HepG2 (cell line): ENCODE results near the gene C2CD2. TPM values are rescaled to one million over a fixed set of nuclear protein-coding genes. Genes with fewer than 3 reads are reported as not detected.

ENCODE experiments used
- CBX5 ChIP-seq: sonication (generic); formaldehyde crosslinking; IDR thresholded peaks from 2 replicates; pipeline ENCODE4 v1.4.0; 2020; ENCODE audit warnings: missing genetic modification reagents, borderline replicate concordance
- CHD4 ChIP-seq: fragments of 200-600 bp; sonication (generic); IDR thresholded peaks from 2 replicates; pipeline ENCODE4 v1.7.0; 2017; ENCODE audit warnings: mild to moderate bottlenecking, low read length, borderline replicate concordance
- DPF2 ChIP-seq: sonication (generic); formaldehyde crosslinking; IDR thresholded peaks from 2 replicates; pipeline ENCODE4 v1.4.0; 2020; ENCODE audit warnings: mild to moderate bottlenecking, low read depth, missing genetic modification reagents, borderline replicate concordance
- ELF3 ChIP-seq: IDR thresholded peaks from 2 replicates; pipeline ENCODE4 v1.6.1; 2016; ENCODE audit warnings: missing genetic modification reagents, missing compliant biosample characterization
- HNF4A ChIP-seq: sonication (generic); formaldehyde crosslinking; IDR thresholded peaks from 2 replicates; pipeline ENCODE4 v1.4.0; 2020; ENCODE audit warnings: missing genetic modification reagents
- MAF1 ChIP-seq: sonication (generic); formaldehyde crosslinking; IDR thresholded peaks from 2 replicates; pipeline ENCODE4 v1.5.0; 2020; ENCODE audit warnings: missing genetic modification reagents, borderline replicate concordance
- MTF1 ChIP-seq: sonication (generic); formaldehyde crosslinking; IDR thresholded peaks from 2 replicates; pipeline ENCODE4 v1.5.0; 2020; ENCODE audit warnings: missing genetic modification reagents
- PREB ChIP-seq: sonication (generic); formaldehyde crosslinking; IDR thresholded peaks from 2 replicates; pipeline ENCODE4 v1.4.0; 2020; ENCODE audit warnings: missing genetic modification reagents
- RELA ChIP-seq: sonication (generic); formaldehyde crosslinking; IDR thresholded peaks from 2 replicates; pipeline ENCODE4 v1.4.0; 2020; ENCODE audit warnings: missing genetic modification reagents
- SKI ChIP-seq: fragments of 450-650 bp; IDR thresholded peaks from one replicate; pipeline ENCODE4 v1.6.1; 2018; ENCODE audit warnings: mild to moderate bottlenecking; ENCODE audit not compliant: partially characterized antibody
- TARDBP ChIP-seq: sonication (generic); formaldehyde crosslinking; IDR thresholded peaks from 2 replicates; pipeline ENCODE4 v1.8.0; 2022; ENCODE audit warnings: mild to moderate bottlenecking, missing genetic modification reagents
- TBX2 ChIP-seq: sonication (generic); formaldehyde crosslinking; IDR thresholded peaks from 2 replicates; pipeline ENCODE4 v1.5.0; 2020; ENCODE audit warnings: missing genetic modification reagents, mild to moderate bottlenecking, borderline replicate concordance
- ZBED4 ChIP-seq: sonication (generic); formaldehyde crosslinking; IDR thresholded peaks from 2 replicates; pipeline ENCODE4 v1.4.0; 2020; ENCODE audit warnings: missing genetic modification reagents, borderline replicate concordance
- ZFY ChIP-seq: sonication (generic); formaldehyde crosslinking; IDR thresholded peaks from 2 replicates; pipeline ENCODE4 v1.4.0; 2020; ENCODE audit warnings: missing genetic modification reagents
- ZNF367 ChIP-seq: sonication (generic); formaldehyde crosslinking; IDR thresholded peaks from 2 replicates; pipeline ENCODE4 v1.4.0; 2020; ENCODE audit warnings: missing genetic modification reagents, borderline replicate concordance
- ZNF546 ChIP-seq: sonication (generic); formaldehyde crosslinking; conservative IDR thresholded peaks from 2 replicates; pipeline ENCODE4 v1.8.1; 2023; ENCODE audit warnings: mild to moderate bottlenecking, missing genetic modification reagents
- ZNF841 ChIP-seq: sonication (generic); formaldehyde crosslinking; IDR thresholded peaks from 2 replicates; pipeline ENCODE4 v1.8.1; 2023; ENCODE audit warnings: missing genetic modification reagents, borderline replicate concordance
- ZSCAN29 ChIP-seq: sonication (generic); formaldehyde crosslinking; conservative IDR thresholded peaks from 2 replicates; pipeline ENCODE4 v1.4.0; 2020; ENCODE audit warnings: mild to moderate bottlenecking, missing genetic modification reagents
- ZSCAN31 ChIP-seq: sonication (generic); formaldehyde crosslinking; IDR thresholded peaks from 2 replicates; pipeline ENCODE4 v1.5.0; 2020; ENCODE audit warnings: low read depth, mild to moderate bottlenecking, missing genetic modification reagents
- polyA plus RNA-seq, 8 experiments: library from polyadenylated mRNA; depleted of rRNA in 3 of 8; stranded (reverse) in 7 of 8; unstranded in 1 of 8; fragments of >200 nt; fragmentation: Illumina TruSeq in 4 of 8; extraction: Trizol in 4 of 8; gene quantifications; 2 replicates each; pipeline versions ENCODE4 v1.2.1 to v1.2.3, GENCODE V29; 2011 to 2016; ENCODE audit warnings: low read depth in 4 of 8, missing spikeins in 1 of 8, mixed read lengths in 1 of 8; ENCODE audit not compliant: insufficient read depth in 1 of 8
- total RNA-seq, 5 experiments: library from RNA; depleted of rRNA; stranded (reverse); fragments of >200 nt; fragmentation: Illumina TruSeq; extraction: Trizol; gene quantifications; 2 replicates each; pipeline ENCODE4 v1.2.3, GENCODE V29; 2016; ENCODE audit warnings: low read depth in 1 of 5
- TF ChIP-seq, protein P1 (sequence below): IDR thresholded peaks from 2 replicates; pipeline ENCODE4 v1.6.1; 2016; ENCODE audit warnings: control low read depth
- TF ChIP-seq, protein P2 (sequence below): sonication (generic); formaldehyde crosslinking; conservative IDR thresholded peaks from 2 replicates; pipeline ENCODE4 v1.4.0; 2020; ENCODE audit warnings: missing genetic modification reagents

Gene C2CD2
- total and polyA plus RNA-seq, 2 of the 13 experiments (the other 11 are each of a cell fraction or from before 2014, with no cell fraction given): 12.5 to 19.7 TPM

- TF ChIP-seq ZSCAN29 (CRISPR knock-in tag) (no peak), MAF1 (CRISPR knock-in tag) (no peak), TARDBP (CRISPR knock-in tag) (peak; percentile 9; the same call in 1 of the 2 replicates), HNF4A (CRISPR knock-in tag) (peak; percentile 54), ZFY (CRISPR knock-in tag) (peak; percentile 65), CBX5 (CRISPR knock-in tag) (no peak), ZSCAN31 (CRISPR knock-in tag) (no peak), ZNF841 (no peak), DPF2 (CRISPR knock-in tag) (no peak), ZBED4 (CRISPR knock-in tag) (peak; percentile 36; the same call in 1 of the 2 replicates), ELF3 (peak; percentile 47; the same call in 1 of the 2 replicates), PREB (CRISPR knock-in tag) (no peak), MTF1 (CRISPR knock-in tag) (no peak), RELA (CRISPR knock-in tag) (no peak), ZNF367 (no peak), CHD4 (no peak), ZNF546 (CRISPR knock-in tag) (no peak), TBX2 (0 out of 2 replicates have a peak, but pooled peaks have one; percentile 28), SKI (no peak)
- TF ChIP-seq, protein P1, sequence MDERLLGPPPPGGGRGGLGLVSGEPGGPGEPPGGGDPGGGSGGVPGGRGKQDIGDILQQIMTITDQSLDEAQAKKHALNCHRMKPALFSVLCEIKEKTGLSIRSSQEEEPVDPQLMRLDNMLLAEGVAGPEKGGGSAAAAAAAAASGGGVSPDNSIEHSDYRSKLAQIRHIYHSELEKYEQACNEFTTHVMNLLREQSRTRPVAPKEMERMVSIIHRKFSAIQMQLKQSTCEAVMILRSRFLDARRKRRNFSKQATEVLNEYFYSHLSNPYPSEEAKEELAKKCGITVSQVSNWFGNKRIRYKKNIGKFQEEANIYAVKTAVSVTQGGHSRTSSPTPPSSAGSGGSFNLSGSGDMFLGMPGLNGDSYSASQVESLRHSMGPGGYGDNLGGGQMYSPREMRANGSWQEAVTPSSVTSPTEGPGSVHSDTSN (CRISPR knock-in tag): no peak
- TF ChIP-seq, protein P2, sequence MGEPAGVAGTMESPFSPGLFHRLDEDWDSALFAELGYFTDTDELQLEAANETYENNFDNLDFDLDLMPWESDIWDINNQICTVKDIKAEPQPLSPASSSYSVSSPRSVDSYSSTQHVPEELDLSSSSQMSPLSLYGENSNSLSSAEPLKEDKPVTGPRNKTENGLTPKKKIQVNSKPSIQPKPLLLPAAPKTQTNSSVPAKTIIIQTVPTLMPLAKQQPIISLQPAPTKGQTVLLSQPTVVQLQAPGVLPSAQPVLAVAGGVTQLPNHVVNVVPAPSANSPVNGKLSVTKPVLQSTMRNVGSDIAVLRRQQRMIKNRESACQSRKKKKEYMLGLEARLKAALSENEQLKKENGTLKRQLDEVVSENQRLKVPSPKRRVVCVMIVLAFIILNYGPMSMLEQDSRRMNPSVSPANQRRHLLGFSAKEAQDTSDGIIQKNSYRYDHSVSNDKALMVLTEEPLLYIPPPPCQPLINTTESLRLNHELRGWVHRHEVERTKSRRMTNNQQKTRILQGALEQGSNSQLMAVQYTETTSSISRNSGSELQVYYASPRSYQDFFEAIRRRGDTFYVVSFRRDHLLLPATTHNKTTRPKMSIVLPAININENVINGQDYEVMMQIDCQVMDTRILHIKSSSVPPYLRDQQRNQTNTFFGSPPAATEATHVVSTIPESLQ (CRISPR knock-in tag): no peak
Observed at GRCh38 chr21:41973861-41974751, 20.3 kb upstream of the C2CD2 start (continued).
